HG02798 (cell line): ENCODE data around the gene IGFBP1.

Source experiments
- ATAC-seq: cut with Tn5 transposase; IDR thresholded peaks from one replicate; pipeline ENCODE4 v1.9.1; 2021; ENCODE audit warnings: mild to moderate bottlenecking; ENCODE audit not compliant: unreplicated experiment, poor library complexity

IGFBP1 gene

DNA sequence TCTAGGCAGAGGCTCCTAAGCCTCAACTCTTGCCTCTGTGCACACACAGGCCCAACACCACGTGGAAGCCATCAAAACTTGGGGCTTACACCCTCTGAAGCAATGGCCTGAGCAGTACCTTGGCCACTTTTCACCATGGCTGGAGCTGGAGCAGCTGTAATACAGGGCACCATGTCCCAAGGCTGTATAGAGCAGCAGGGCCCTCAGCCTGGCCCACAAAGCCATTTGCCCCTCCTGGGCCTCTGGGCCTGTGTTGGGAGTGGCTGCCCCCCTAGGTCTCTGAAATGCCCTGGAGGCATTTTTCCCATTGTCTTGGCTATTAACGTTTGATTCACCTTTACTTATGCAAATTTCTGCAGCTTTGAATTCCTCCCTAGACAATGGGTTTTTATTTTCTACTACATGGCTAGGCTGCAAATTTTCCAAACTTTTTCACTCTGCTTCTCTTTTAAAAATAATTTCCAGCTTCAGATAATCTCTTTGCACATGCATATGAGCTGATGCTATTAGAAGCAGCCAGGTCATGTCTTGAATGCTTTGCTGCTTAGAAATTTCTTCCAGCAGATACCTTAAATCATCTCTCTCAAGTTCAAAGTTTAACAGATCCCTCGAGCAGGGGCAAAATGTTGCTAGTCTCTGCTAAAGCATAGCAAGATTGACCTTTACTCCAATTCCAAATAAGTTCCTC lies 9.7 kb upstream of the IGFBP1 start:
- no peak for ATAC-seq

DNA sequence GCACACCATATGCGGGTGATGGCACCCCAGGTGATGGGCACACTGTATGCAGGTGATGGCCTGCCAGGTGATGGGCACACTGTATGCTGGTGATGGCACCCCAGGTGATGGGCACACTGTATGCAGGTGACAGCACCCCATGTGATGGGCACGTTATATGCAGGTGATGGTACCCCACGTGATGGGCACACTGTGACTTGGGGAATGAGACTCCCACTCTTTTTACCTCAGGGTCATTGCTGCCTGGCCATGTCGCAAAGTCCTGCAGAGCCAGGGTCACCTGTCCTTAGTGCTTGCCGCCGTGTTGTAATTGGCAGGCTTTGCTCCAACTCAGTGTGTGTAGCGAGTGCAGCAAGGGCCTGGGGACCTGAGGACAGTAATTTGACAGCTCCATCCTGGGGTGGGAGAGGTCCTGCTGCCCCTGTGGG lies 7.8 kb upstream of the IGFBP1 start:
- ATAC-seq, result no peak

DNA sequence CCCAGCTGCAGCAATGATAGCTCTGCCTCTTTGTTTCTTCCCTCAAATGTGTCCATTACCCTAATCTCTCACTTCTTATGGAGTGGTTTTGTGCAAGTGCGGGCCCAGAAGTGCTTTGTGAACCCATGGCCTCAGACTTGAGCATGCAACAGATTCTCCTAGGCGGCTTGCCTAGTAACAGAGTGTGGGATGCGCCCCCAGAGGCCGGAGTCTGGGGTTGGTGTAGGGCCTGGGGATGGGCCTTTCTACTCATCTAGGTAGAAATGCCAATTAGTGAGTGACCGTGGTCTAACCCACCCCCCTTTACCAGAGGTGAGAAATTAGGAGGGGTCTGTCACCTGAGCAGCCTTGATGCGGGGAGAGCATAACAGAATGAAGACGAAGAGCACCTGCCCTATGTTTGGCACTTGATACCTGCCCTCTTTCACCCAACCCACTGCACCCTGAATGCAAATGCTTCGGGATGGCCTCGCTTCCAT lies 7.0 kb upstream of the IGFBP1 start:
- ATAC-seq, result no peak

GRCh38 chr7:45881759-45882464 lies 6.4 kb upstream of the IGFBP1 start:
- ATAC-seq, result no peak

GRCh38 chr7:45882465-45882810 lies 5.8 kb upstream of the IGFBP1 start:
- ATAC-seq, result no peak

DNA sequence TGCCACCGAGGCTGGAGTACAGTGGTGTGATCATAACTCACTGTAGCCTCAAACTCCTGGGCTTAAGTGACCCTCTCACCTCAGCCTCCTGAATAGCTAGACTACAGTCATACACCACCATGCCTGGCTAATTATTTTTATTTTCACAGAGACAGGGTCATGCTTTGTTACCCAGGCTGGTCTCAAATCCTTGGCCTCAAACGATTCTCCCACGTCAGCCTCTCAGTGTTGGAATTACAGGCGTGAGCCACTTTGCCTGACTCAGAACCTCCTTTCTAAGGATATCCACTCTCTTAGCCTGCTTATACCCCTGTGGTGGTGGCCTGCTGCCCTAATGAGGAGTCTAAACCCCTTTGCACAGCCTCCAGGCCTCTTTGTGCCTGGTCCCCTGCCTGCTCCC lies 4.2 kb upstream of the IGFBP1 start:
- ATAC-seq, result no peak

DNA sequence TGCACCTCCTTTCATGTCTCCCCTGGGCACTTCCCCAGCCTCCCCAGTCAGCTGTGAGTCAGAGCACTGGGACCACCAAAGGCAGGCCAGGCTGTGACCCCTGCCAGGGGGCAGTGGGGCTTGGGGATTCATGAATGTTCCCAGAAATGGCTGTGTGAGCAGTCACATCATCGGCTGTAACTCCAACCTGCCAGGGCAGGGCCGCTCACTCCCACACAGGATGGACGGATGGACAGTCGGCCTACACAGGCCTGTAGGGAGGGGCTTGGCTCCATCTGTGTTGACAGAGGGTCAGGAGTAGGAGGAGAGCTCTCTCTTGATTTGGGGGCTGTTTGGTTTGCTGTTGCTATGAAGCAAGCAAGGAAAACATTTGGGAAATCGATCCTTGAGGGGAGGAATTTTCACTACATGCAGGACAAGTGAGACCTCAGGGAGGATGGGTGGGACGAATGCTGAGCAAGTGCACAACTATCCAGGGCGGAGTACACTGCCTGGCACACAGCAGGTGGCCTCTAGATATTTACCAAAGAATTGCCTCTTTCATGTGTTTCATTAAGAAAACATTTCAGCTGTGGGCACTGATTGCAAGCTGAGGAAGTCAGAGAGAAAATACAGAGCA lies 2.9 kb upstream of the IGFBP1 start:
- no peak for ATAC-seq

- ATAC-seq, result no peak
These were observed 1.2 kb upstream of the IGFBP1 start for GRCh38 chr7:45886931-45887667.

- ATAC-seq, result no peak
These were observed 692 bp downstream of the IGFBP1 start for GRCh38 chr7:45888993-45889366.

GRCh38 chr7:45889367-45890067 lies 1.2 kb downstream of the IGFBP1 start:
- no peak for ATAC-seq

DNA sequence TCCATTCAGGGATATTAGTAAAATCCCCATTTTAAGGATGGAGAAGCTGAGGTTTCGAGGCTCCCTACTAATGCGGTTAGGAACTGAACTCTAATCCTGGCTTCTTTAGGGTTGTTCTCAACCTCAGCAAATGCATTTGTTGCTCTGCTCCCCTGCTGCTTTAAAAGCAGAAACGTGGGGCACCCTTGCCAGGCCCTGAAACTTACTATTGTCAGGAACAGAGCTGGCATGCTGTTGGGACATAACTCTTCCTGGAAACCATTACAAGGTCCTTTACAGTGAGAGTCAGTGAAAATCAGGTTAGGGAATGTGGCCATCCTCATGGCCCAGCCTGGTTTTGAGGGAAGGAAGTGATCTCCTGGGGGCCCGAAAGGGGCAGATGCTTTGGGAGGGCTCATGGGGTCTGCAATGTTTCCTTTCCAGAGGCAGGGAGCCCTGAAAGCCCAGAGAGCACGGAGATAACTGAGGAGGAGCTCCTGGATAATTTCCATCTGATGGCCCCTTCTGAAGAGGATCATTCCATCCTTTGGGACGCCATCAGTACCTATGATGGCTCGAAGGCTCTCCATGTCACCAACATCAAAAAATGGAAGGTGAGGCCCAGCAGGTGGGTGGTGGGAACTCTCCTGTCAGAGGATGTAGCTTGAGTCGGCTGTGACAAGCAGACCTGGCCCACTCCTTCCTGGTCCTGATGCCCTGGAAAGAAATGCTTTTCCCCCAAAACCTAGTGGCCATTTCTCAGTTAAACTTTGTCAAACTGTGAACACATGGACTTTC lies 2.0 kb downstream of the IGFBP1 start:
- ATAC-seq, result no peak

DNA sequence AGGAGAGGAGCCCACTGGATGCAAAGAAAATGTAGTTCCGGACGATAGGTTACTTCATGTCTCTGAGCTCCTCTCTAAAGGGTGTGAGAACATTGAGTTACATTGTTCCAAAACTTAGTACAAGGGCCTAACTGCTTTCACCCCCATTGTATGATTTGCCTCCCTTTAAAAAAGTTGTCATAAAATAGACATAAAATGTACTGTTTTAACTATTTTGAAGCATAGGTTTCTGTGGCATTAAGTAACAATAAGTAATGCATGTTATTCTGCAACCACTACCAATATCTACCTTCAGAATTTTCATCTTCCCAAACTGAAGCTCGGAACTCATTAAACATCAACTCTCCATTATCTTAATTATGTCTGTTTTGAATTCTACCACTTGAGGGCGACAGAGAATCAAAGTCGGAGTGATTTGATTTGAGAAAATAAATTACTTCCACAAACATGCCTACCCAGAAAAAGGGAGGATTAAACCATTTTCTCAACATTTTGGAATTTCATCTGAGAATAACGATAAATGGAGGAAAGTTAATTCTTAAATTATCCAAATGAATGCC lies 2.7 kb downstream of the IGFBP1 start:
- ATAC-seq, result no peak

- no peak for ATAC-seq
These were observed 3.4 kb downstream of the IGFBP1 start for GRCh38 chr7:45891462-45892402.

DNA sequence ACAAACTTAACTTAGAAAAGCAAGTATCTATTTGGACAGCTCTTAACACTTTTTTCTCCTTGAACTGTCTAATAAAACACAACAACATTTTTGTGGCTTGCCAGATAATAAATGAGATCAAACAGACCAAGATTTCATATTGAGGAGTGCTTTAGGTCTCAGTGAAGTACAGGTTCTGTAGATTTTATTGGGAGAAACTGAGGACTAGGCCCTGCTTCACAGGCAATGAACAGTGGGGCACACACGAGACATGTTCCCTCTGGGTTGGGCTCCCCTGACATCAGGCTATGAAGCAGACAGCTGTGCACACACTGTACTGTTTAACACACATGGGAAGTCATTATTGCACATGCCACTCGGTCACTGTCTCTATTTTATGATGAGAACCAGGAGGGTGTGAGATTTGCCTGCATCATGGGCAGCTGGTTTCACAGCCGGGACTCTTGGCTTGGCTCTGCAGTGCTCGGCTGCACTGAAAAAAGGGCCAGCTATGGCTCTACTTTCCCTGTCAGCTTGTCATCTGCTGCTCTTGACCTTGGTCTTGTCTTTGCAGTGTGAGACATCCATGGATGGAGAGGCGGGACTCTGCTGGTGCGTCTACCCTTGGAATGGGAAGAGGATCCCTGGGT lies 4.2 kb downstream of the IGFBP1 start:
- ATAC-seq, result no peak

DNA sequence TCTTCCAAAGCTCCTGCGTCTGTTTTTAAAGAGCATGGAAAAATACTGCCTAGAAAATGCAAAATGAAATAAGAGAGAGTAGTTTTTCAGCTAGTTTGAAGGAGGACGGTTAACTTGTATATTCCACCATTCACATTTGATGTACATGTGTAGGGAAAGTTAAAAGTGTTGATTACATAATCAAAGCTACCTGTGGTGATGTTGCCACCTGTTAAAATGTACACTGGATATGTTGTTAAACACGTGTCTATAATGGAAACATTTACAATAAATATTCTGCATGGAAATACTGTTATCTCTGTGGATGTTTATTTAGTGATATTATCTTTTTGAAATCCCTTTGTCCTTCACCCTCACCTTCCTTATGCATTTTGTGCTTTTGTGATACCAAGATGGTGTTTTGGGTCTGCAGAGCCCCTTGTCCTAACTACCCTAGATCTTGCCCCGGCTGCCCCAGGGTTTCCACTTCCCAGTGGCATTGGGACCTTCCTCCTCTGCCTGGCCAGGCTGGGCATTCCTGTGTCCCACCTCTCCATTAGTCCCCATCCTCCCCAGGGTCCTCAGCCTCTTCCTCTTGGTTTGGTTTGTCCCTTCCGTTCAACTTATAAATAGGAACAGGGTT lies 5.2 kb downstream of the IGFBP1 start:
- no peak for ATAC-seq

GRCh38 chr7:45893996-45894664 lies 5.8 kb downstream of the IGFBP1 start:
- ATAC-seq, result no peak

GRCh38 chr7:45894665-45895062 lies 6.4 kb downstream of the IGFBP1 start:
- ATAC-seq, result no peak
